HG03280 (cell line): ENCODE results near the gene SCN5A.

ENCODE experiments used
- ATAC-seq: cut with Tn5 transposase; IDR thresholded peaks from one replicate; pipeline ENCODE4 v1.9.1; 2021; ENCODE audit warnings: mild to moderate bottlenecking, moderate library complexity; ENCODE audit not compliant: unreplicated experiment

Gene SCN5A

GRCh38 chr3:38603731-38604131, 45.8 kb downstream of the SCN5A start:
- no peak for ATAC-seq

- no peak for ATAC-seq
Measured at GRCh38 chr3:38602576-38603250, 46.8 kb downstream of the SCN5A start.

GRCh38 chr3:38601956-38602550, 47.4 kb downstream of the SCN5A start:
- no peak for ATAC-seq

GRCh38 chr3:38600551-38600950, 48.9 kb downstream of the SCN5A start:
- no peak for ATAC-seq

GRCh38 chr3:38599886-38600285, 49.6 kb downstream of the SCN5A start:
- ATAC-seq = no peak

GRCh38 chr3:38598791-38599190, 50.7 kb downstream of the SCN5A start:
- no peak for ATAC-seq

DNA sequence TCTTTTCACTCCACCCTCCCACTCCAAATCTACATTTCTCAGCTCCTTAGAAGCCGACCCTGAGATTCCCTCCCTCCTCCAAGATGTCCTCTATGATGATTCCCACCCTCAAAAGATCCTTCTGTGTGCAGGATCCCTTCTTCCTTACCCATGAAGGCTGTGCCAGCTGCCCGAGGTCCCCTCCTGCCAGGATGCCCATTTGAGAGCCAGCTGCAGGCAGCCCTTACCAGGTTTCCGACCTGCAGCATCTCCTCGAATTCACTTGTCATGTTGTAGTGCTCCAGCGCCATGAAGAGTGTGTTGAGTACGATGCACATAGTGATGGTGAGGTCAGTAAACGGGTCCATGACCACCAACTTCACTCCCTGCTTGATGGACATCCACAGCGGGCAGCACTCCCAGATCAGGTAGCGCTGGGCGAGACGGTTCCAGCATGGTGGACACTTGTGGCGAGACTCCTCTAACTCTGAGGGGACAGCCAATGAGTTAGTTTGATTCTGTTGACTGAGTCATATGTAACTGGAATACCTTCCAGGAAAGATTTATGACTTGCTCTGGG, 51.9 kb downstream of the SCN5A start:
- ATAC-seq = no peak

DNA sequence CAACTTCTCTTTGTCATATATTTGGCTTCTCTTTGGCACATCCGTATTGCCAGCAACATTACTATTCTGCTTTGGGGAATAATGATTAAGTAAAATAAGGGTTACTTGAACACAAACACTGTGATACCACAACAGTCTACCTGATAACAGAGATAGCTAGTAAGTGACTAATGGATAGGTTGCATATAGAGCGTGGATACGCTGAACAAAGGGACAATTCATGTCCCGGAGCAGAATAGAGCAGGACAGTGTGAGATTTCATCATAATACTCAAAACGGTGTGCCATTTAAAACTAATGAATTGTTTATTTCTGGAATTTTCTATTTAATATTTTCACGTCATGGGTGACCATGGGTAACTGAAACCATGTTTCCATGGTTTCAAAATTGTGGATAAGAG, 54.1 kb downstream of the SCN5A start:
- no peak for ATAC-seq

DNA sequence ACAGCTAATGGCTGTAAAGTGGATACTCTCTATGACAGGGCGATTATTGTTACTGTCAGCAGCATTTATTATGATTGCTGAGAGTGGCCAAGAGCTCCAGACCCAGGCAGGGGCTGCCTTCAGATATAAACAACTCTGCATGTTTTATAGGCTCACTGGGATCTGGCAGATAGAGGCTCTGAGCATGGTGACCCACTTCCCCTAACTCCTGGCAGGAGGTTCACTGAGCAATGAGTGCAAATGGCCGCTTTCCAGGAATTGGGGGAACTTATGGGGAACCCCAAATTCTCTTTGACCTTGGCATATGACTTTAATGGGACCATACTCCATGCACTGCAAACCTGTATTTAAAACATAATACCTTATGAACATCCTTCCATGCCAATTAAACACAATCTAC, 59.0 kb downstream of the SCN5A start:
- ATAC-seq = no peak

DNA sequence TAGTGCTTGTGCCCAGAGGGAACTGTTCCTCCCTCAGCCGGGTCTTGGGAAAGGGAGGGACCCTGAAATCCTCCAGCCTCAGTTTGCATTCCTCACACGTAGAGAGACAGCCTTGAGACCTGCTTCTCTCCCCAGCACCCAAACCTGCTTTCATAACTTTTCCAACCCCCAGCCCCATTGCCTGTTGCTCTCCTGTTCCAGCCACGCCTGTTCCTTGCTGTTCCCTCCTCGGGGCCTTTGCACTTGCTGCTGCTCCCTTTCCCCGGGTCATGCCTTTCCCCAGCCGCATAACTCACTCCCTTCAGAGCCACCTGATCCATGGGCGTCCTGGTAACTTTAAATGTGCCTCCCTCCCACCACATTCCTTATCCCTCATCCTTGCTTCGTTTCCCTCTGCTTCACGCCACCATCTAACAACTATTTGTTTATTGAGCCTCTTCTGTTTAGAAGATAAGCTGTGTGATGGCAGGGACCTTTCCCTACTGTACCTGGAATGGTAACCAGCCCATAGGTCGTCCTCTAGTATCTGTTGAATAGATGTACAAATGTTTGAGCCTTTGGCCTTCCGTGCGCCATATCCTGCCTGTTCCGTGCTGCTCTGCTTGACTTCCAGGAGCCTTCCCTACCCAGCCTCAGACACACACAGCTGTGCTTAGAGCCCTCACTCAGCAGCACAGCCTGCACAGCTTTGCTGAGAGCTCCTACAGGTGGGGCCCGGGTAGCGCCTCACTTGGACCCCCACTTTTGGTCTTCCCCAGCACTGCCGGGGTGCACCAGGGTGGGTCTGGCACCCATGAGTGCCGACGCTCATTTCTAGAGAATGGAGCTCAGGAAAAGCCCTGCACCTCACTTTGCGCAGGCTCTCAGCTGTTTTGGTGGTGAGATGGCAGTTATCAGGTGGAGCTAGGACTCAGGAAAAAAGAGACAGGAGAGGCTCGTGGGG, 60.2 kb downstream of the SCN5A start:
- no peak for ATAC-seq

GRCh38 chr3:38588371-38588971, 61.0 kb downstream of the SCN5A start:
- no peak for ATAC-seq

DNA sequence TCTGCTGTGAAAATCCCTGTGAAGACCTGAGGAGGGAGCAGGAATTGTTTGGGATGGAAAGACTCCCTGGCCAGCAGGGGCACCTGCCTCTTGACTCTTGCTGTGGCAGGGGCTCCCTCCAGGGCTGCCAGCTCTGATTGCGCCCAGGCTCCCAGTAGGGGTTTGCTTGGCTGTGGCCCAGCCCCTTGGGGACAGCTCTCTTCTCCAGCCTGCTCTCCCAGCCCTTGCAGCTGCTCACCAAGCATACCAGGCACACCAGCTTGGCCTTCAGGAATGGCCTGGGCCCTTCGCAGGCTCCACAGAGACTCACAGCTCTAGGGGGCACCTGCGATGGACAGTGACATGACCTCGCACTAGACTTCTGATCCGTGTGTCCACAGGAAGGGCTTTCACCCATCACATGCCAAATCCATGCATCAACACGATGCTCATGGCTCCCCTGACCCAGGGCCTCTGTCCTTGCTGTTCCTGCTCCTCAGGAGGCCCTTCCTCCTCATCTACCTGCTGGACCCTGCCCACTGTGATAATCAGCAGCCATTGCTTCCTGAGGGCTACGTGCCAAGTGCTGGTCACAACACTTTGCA, 61.8 kb downstream of the SCN5A start:
- ATAC-seq = no peak

GRCh38 chr3:38586546-38587520, 62.7 kb downstream of the SCN5A start:
- ATAC-seq = no peak

GRCh38 chr3:38585791-38586420, 63.6 kb downstream of the SCN5A start:
- no peak for ATAC-seq

DNA sequence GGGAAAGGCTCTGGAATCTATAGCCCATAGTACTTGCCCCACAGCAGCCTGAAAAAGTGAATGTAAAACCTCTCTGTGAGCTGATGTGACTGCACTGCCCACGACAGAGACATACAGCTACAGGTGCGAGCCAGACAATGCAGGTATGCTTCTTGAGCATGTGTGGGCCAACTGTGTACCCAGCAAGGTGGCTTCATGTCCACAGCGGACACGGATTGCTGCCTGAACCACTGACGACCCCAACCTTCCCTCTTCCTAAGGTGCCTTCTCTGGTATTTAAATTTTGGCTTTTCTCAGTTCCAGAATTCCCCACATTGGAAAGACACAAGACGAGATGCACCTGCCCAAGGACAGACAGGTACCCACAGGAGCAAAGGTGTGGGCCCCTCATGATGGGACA, 65.8 kb downstream of the SCN5A start:
- ATAC-seq = no peak

- no peak for ATAC-seq
Measured at GRCh38 chr3:38582941-38583645, 66.4 kb downstream of the SCN5A start.

DNA sequence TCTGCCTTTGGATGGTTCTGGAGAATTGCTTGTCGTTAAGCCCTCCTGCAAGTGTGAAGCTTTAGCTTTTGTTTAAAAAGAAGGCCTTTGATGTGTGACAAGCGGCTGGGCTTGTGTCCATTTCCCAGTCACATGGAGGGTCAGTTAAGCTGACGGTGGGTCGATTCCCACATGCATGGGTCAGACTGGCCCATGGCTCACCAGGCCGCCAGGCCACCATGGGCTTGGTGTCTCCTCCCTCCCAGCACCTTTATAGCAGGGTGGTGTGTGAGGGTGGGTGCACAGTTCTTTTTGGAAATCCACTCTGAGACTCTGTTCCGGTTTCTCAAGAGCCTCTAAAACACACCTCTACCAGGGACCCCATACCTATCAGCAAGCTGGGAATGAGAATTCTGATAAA, 67.2 kb downstream of the SCN5A start:
- no peak for ATAC-seq

DNA sequence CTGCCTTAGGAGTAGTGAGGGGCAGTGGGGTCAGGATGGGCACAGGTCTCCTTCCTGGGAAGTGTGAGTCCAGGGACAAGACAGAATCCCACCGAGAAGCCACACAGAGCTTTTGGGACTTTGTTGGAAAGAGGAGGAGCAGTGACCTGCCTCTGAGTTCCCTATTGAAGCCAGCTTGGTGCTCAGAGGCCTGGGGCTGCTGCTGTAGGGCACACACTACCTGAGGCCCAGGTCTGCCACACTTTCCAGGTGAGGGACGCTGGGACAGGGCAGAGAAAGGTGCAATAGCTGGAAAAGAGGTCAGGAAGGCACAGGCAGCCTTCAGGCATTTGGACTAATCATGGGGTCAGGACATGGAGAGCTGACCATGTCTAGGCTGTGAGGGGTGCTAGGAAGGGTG, 67.7 kb downstream of the SCN5A start:
- no peak for ATAC-seq
